ENCODE data around the gene ARHGAP18.

DNA sequence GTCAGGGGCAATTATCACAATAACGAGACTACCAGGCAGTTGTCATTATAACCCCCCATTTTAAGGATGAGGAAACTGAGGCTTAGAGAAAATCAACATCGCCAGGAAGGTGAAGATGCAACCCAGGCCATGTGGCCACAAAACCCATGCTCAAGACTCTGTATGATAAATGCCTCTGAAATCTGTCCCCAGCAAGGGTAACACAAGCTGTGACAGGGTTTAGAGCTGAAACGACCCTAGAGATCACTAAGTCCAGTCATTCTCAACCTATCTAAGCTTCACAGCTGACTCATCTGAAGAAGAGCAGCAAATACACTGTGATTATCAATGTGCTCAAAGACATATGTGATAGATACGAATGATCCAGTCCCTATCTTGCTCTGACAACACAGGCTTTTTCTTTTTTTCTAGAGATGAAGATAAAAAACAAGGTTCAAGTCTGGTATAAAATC is 47.0 kb downstream of the ARHGAP18 start:
- TF ChIP-seq, protein P1, sequence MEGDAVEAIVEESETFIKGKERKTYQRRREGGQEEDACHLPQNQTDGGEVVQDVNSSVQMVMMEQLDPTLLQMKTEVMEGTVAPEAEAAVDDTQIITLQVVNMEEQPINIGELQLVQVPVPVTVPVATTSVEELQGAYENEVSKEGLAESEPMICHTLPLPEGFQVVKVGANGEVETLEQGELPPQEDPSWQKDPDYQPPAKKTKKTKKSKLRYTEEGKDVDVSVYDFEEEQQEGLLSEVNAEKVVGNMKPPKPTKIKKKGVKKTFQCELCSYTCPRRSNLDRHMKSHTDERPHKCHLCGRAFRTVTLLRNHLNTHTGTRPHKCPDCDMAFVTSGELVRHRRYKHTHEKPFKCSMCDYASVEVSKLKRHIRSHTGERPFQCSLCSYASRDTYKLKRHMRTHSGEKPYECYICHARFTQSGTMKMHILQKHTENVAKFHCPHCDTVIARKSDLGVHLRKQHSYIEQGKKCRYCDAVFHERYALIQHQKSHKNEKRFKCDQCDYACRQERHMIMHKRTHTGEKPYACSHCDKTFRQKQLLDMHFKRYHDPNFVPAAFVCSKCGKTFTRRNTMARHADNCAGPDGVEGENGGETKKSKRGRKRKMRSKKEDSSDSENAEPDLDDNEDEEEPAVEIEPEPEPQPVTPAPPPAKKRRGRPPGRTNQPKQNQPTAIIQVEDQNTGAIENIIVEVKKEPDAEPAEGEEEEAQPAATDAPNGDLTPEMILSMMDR (IDR thresholded peaks at IDR 0.05; ENCODE audit: low read depth, low read length, poor library complexity, severe bottlenecking): no peak
- no peak for TF ChIP-seq EZH2phosphoT487 (IDR thresholded peaks at IDR 0.05; ENCODE audit: borderline replicate concordance, low read length)
